Kidney (tissue), 14 donors: Measurements from ENCODE around the gene XPO6. TPM values are rescaled to one million over a fixed set of nuclear protein-coding genes. Genes with fewer than 3 reads are reported as not detected.

Experiments
- DNase-seq, 5 donors: peaks; one replicate each; pipeline ENCODE4 v3.0.0-alpha.2; 2013 to 2020
- FAIRE-seq: peaks from 2 replicates; lab custom pipeline; 2012; peaks lifted over from hg19 to GRCh38; lab: Jason Lieb, UNC
- H3K27ac ChIP-seq, 2 donors: one replicate each; pipeline ENCODE4 v1.7.0; 2013; ENCODE audit warnings: low read depth in 2 of 2, low read length in 2 of 2, inconsistent platforms in 1 of 2
- H3K27me3 ChIP-seq: one replicate; pipeline ENCODE4 v1.7.1; 2013; ENCODE audit warnings: low read length, inconsistent platforms; ENCODE audit not compliant: control insufficient read depth, insufficient read depth
- H3K36me3 ChIP-seq, 3 donors: one replicate each; pipeline versions ENCODE4 v1.7.0 to v1.7.1; 2013; ENCODE audit warnings: low read length in 3 of 3, control low read depth in 1 of 3, inconsistent platforms in 1 of 3; ENCODE audit not compliant: insufficient read depth in 3 of 3, control insufficient read depth in 2 of 3
- H3K4me1 ChIP-seq, 3 donors: one replicate each; pipeline versions ENCODE4 v1.7.0 to v1.7.1; 2013; ENCODE audit warnings: low read length in 3 of 3, inconsistent platforms in 1 of 3, low read depth in 1 of 3; ENCODE audit not compliant: control insufficient read depth in 2 of 3, insufficient read depth in 2 of 3
- H3K4me3 ChIP-seq, 3 donors: one replicate each; pipeline versions ENCODE4 v1.7.0 to v1.8.1; 2013; ENCODE audit warnings: low read length in 3 of 3, control low read depth in 1 of 3, inconsistent platforms in 1 of 3
- H3K9ac ChIP-seq, 3 donors: one replicate each; pipeline versions ENCODE4 v1.7.0 to v1.7.1; 2013; ENCODE audit warnings: low read length in 3 of 3, control low read depth in 1 of 3, inconsistent platforms in 1 of 3
- H3K9me3 ChIP-seq, 3 donors: one replicate each; pipeline versions ENCODE4 v1.7.0 to v1.7.1; 2013; ENCODE audit warnings: low read length in 3 of 3, control low read depth in 1 of 3, inconsistent platforms in 1 of 3; ENCODE audit not compliant: control insufficient read depth in 2 of 3, insufficient read depth in 1 of 3
- CTCF ChIP-seq: IDR thresholded peaks from 3 replicates; pipeline ENCODE4 v1.5.1; 2012; ENCODE audit warnings: mild to moderate bottlenecking, moderate library complexity, borderline replicate concordance; ENCODE audit not compliant: insufficient read depth; ENCODE audit errors: extremely low read depth
- intact Hi-C: fragments of 100-400 bp; cut with DNase I; formaldehyde crosslinking; loops from one replicate; pipeline ENCODE4 v1.11.1; 2022
- polyA plus RNA-seq: library from polyadenylated mRNA; stranded (reverse); fragments of 350-450 nt; fragmentation: Illumina TruSeq; extraction: RNeasy Lipid Tissue Mini Kit (QIAGEN cat#74804); gene quantifications from one replicate; pipeline ENCODE4 v1.2.3, GENCODE V29; 2014; ENCODE audit warnings: low read depth, low replicate concordance; ENCODE audit not compliant: insufficient read depth
- total RNA-seq: library from RNA; stranded (reverse); fragmentation: NEBNext Ultra II Directional; extraction: Animal tissue kit (Norgen Biotek cat#: 25700); gene quantifications from one replicate; pipeline ENCODE4 v1.2.1, GENCODE V29; 2021
- donor health status: control.
- donor health status: control.
- donor health status: control.
- donor health status: control.
- donor health status: control.
- donor health status: DM: yes; HTN: yes; CAD: no.
- donor health status: Normal renal cell carcinoma (clear cell type).

The XPO6 gene
- total and polyA plus RNA-seq, 2 donors from 2014 or later: 57.2 to 98.8 TPM

GRCh38 chr16:28064706-28065249, 147.0 kb downstream of the XPO6 start:
- no peak overlapping the region for H3K4me3 ChIP-seq
- no peak overlapping the region for H3K9ac ChIP-seq
- no peak for DNase-seq
- H3K36me3 ChIP-seq: no peaks in the 10 kb centered on the region
- TF ChIP-seq CTCF: no peak
- intact Hi-C loops: no loop called here
- H3K4me1 ChIP-seq: no peaks in the 10 kb centered on the region
- no peaks in the 10 kb centered on the region for H3K9me3 ChIP-seq
- no peak for FAIRE-seq
- H3K27ac ChIP-seq: no peak overlapping the region
- peaks cover 5% of the 10 kb centered on the region for H3K27me3 ChIP-seq

GRCh38 chr16:28064150-28064549, 147.6 kb downstream of the XPO6 start:
- DNase-seq (no peak), FAIRE-seq (no peak)
- Histone ChIP-seq H3K36me3 (no peaks in the 10 kb centered on the region), H3K9ac (no peak overlapping the region), H3K4me3 (no peak overlapping the region), H3K27me3 (peaks cover 5% of the 10 kb centered on the region), H3K9me3 (no peaks in the 10 kb centered on the region), H3K4me1 (no peaks in the 10 kb centered on the region), H3K27ac (no peak overlapping the region)
- no peak for TF ChIP-seq CTCF
- intact Hi-C loops: no loop called here

- Histone ChIP-seq H3K36me3 (no peaks in the 10 kb centered on the region), H3K9me3 (no peaks in the 10 kb centered on the region), H3K27ac (no peak within 1 kb of the TSS), H3K27me3 (peaks cover 5% of the 10 kb centered on the region), H3K9ac (no peak within 1 kb of the TSS), H3K4me1 (no peaks in the 10 kb centered on the region), H3K4me3 (no peak within 1 kb of the TSS)
- intact Hi-C loops: no loop called here
- FAIRE-seq: no peak
- DNase-seq: peak in 1 of 5 donors; percentile 59
- TF ChIP-seq CTCF: no peak
Observed at GRCh38 chr16:28063591-28064061, 148.1 kb downstream of the XPO6 start, which contains the start of gene GSG1L. TSS of gene GSG1L (minus strand) at chr16:28063714. CDS start at chr16:28063424, 290 bp downstream.
